Caco-2 (cell line): ENCODE results near the gene TMEM190. TPM values are rescaled to one million over a fixed set of nuclear protein-coding genes. Genes with fewer than 3 reads are reported as not detected.
A peak's percentile ranks its signal among the peaks of the same experiment; 100 is the strongest.
"Not testable (repeated sequence)": the region's sequence is repeated elsewhere in the genome, so short reads cannot be mapped to it uniquely, and the experiment has no call there.

Experiments used
- BruUV-seq: library from RNA; stranded (reverse); fragments of 400-500 nt; replicated peaks from 2 replicates; lab custom pipeline; 2021; lab: Mats Ljungman, UMichigan
- CTCF ChIA-PET: fragments of 300-600 bp; sonication (Branson Sonifier 250); formaldehyde crosslinking; loops from one replicate; lab custom pipeline; 2022; ENCODE audit warnings: antibody characterized with exemption; lab: Charles Lee
- POLR2A ChIA-PET: fragments of 300-600 bp; sonication (Branson Sonifier 250); formaldehyde crosslinking; loops from one replicate; lab custom pipeline; 2022; ENCODE audit warnings: antibody characterized with exemption; lab: Charles Lee
- DNase-seq, 2 experiments: peaks; one replicate each; pipeline versions ENCODE4 v3.0.0 to v3.0.0-alpha.2; 2020 to 2022
- H3K27me3 ChIP-seq: replicated peaks from 2 replicates; pipeline ENCODE4 v1.6.0; 2011; ENCODE audit warnings: low read length; ENCODE audit not compliant: control insufficient read depth, insufficient read depth
- H3K36me3 ChIP-seq: 2 replicates; pipeline ENCODE4 v1.5.1; 2011; ENCODE audit warnings: low read length; ENCODE audit not compliant: control insufficient read depth, insufficient read depth
- H3K4me1 ChIP-seq: fragments of 250-450 bp; sonication (Bioruptor Pico); 2 replicates; pipeline ENCODE4 v1.5.1; 2020; ENCODE audit warnings: mild to moderate bottlenecking
- H3K4me3 ChIP-seq: 2 replicates; pipeline ENCODE4 v1.5.1; 2011; ENCODE audit warnings: low read depth, mild to moderate bottlenecking, control low read depth, low read length
- H3K9me3 ChIP-seq: fragments of 250-450 bp; sonication (Bioruptor Pico); 2 replicates; pipeline ENCODE4 v1.5.1; 2020; ENCODE audit warnings: mild to moderate bottlenecking, moderate library complexity
- H3K27ac Mint-ChIP-seq: one replicate; pipeline ENCODE4 v1.8.0; 2022; ENCODE audit warnings: mixed read lengths; ENCODE audit not compliant: unreplicated experiment
- H3K27me3 Mint-ChIP-seq: one replicate; pipeline ENCODE4 v1.8.0; 2022; ENCODE audit warnings: mixed read lengths; ENCODE audit not compliant: insufficient read depth, unreplicated experiment
- H3K36me3 Mint-ChIP-seq: one replicate; pipeline ENCODE4 v1.8.0; 2022; ENCODE audit warnings: mild to moderate bottlenecking, mixed read lengths; ENCODE audit not compliant: insufficient read depth, unreplicated experiment
- H3K4me1 Mint-ChIP-seq: one replicate; pipeline ENCODE4 v1.8.0; 2022; ENCODE audit warnings: low read depth, mixed read lengths; ENCODE audit not compliant: unreplicated experiment
- H3K4me3 Mint-ChIP-seq: one replicate; pipeline ENCODE4 v1.8.0; 2022; ENCODE audit warnings: mild to moderate bottlenecking, moderate library complexity, mixed read lengths; ENCODE audit not compliant: unreplicated experiment
- H3K9me3 Mint-ChIP-seq: one replicate; pipeline ENCODE4 v1.8.0; 2022; ENCODE audit warnings: mixed read lengths; ENCODE audit not compliant: unreplicated experiment
- intact Hi-C: fragments of 100-400 bp; cut with micrococcal nuclease; formaldehyde crosslinking; loops from one replicate; pipeline ENCODE4 v1.10.0; 2022; ENCODE audit not compliant: unreplicated experiment
- total RNA-seq: library from RNA; stranded (reverse); gene quantifications from 2 replicates; pipeline ENCODE4 v1.2.3, GENCODE V29; 2022
- TF ChIP-seq, protein P1 (sequence below), 2 experiments: fragments of 200-600 bp in 1 of 2; IDR thresholded peaks; 1 replicate in 1 of 2; 2 replicates in 1 of 2; pipeline versions ENCODE4 v1.5.1 to v1.8.0; 2011 to 2022; ENCODE audit warnings: antibody characterized with exemption in 1 of 2, control low read depth in 1 of 2, inconsistent platforms in 1 of 2, low read depth in 1 of 2, low read length in 1 of 2, mild to moderate bottlenecking in 1 of 2, moderate library complexity in 1 of 2; ENCODE audit not compliant: insufficient read depth in 1 of 2, severe bottlenecking in 1 of 2, unreplicated experiment in 1 of 2

The TMEM190 gene
- total RNA-seq, 1 experiment from 2014 or later = not detected

- ChIA-PET CTCF (interaction anchor here (0.6 to 1.4 kb wide), 4 partner anchors 67 to 199 kb away, joined by 3 to 7 read pairs (median 4); partner anchors contain the start of gene KMT5C), POLR2A (interaction anchor here (0.6 to 1.8 kb wide), 19 partner anchors 8 to 225 kb away, joined by 4 to 24 read pairs (median 9); partner anchors contain the start of genes FIZ1, HSPBP1, ISOC2 and KMT5C)
- intact Hi-C loops = loop anchor here (10.0 kb wide), 1 partner anchor 98 kb away; no protein-coding TSS in a partner anchor
- H3K36me3 Mint-ChIP-seq = peaks cover 77% of the 10 kb centered on the region
- H3K4me3 ChIP-seq = peak overlapping the region; percentile 94
- peaks cover 14% of the 10 kb centered on the region for H3K4me1 Mint-ChIP-seq
- peak overlapping the region; percentile 99 for H3K27ac Mint-ChIP-seq
- no peaks in the 10 kb centered on the region for H3K27me3 ChIP-seq
- H3K4me1 ChIP-seq = peaks cover 18% of the 10 kb centered on the region
- DNase-seq = peak in 1 of 2 experiments; percentile 36
- H3K4me3 Mint-ChIP-seq = peak overlapping the region; percentile 93
- H3K9me3 Mint-ChIP-seq = peaks cover 11% of the 10 kb centered on the region
- BruUV-seq = no TSS peak
- peaks cover 13% of the 10 kb centered on the region; the same call in 1 of the 2 replicates for H3K9me3 ChIP-seq
- peaks cover 9% of the 10 kb centered on the region; the same call in 1 of the 2 replicates for H3K36me3 ChIP-seq
- H3K27me3 Mint-ChIP-seq = peaks cover 6% of the 10 kb centered on the region
- TF ChIP-seq, protein P1, sequence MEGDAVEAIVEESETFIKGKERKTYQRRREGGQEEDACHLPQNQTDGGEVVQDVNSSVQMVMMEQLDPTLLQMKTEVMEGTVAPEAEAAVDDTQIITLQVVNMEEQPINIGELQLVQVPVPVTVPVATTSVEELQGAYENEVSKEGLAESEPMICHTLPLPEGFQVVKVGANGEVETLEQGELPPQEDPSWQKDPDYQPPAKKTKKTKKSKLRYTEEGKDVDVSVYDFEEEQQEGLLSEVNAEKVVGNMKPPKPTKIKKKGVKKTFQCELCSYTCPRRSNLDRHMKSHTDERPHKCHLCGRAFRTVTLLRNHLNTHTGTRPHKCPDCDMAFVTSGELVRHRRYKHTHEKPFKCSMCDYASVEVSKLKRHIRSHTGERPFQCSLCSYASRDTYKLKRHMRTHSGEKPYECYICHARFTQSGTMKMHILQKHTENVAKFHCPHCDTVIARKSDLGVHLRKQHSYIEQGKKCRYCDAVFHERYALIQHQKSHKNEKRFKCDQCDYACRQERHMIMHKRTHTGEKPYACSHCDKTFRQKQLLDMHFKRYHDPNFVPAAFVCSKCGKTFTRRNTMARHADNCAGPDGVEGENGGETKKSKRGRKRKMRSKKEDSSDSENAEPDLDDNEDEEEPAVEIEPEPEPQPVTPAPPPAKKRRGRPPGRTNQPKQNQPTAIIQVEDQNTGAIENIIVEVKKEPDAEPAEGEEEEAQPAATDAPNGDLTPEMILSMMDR (IDR thresholded peaks at IDR 0.05; ENCODE audit: insufficient read depth in 1 of 2, low read depth in 1 of 2, low read length in 1 of 2, severe bottlenecking in 1 of 2, unreplicated experiment in 1 of 2) = no peak
Measured at GRCh38 chr19:55406826-55407549, 30.4 kb downstream of the TMEM190 start.

GRCh38 chr19:55407550-55407799 is 30.8 kb downstream of the TMEM190 start, which contains the start of gene UBE2S:
Gene UBE2S, minus strand, starts transcription at chr19:55407788. Its CDS starts 199 bp downstream, at chr19:55407589.
- Mint-ChIP-seq H3K4me3 (peak within 1 kb of the TSS; percentile 93), H3K36me3 (peaks cover 72% of the 10 kb centered on the region), H3K4me1 (peaks cover 14% of the 10 kb centered on the region), H3K27ac (peak within 1 kb of the TSS; percentile 99), H3K9me3 (peaks cover 11% of the 10 kb centered on the region)
- not testable (repeated sequence) for H3K36me3 ChIP-seq, BruUV-seq, H3K27me3 Mint-ChIP-seq, H3K27me3 ChIP-seq, DNase-seq
- POLR2A ChIA-PET = interaction anchor here (0.6 to 1.8 kb wide), 26 partner anchors 8 to 262 kb away, joined by 3 to 24 read pairs (median 6); partner anchors contain the start of genes FIZ1, HSPBP1, ISOC2 and KMT5C
- Histone ChIP-seq H3K9me3 (peaks cover 13% of the 10 kb centered on the region; the same call in 1 of the 2 replicates), H3K4me3 (peak within 1 kb of the TSS; percentile 94), H3K4me1 (peaks cover 18% of the 10 kb centered on the region)
- CTCF ChIA-PET = interaction anchor here (0.6 to 1.4 kb wide), 4 partner anchors 68 to 198 kb away, joined by 3 to 7 read pairs (median 4); partner anchors contain the start of gene KMT5C
- intact Hi-C loops = loop anchor here (10.0 kb wide), 1 partner anchor 97 kb away; no protein-coding TSS in a partner anchor

GRCh38 chr19:55407800-55408532 is 31.3 kb downstream of the TMEM190 start:
- no TSS peak for BruUV-seq
- ChIA-PET CTCF (interaction anchor here (0.6 to 1.4 kb wide), 4 partner anchors 67 to 198 kb away, joined by 3 to 7 read pairs (median 4); partner anchors contain the start of gene KMT5C), POLR2A (interaction anchor here (0.6 to 1.8 kb wide), 27 partner anchors 9 to 262 kb away, joined by 3 to 24 read pairs (median 6); partner anchors contain the start of genes FIZ1, HSPBP1, ISOC2 and KMT5C)
- Histone ChIP-seq H3K4me3 (peak overlapping the region; percentile 94), H3K9me3 (peaks cover 13% of the 10 kb centered on the region; the same call in 1 of the 2 replicates), H3K4me1 (peaks cover 18% of the 10 kb centered on the region), H3K27me3 (no peaks in the 10 kb centered on the region), H3K36me3 (peaks cover 5% of the 10 kb centered on the region; the same call in 1 of the 2 replicates)
- intact Hi-C loops = loop anchor here (1.0 to 10.0 kb wide), 4 partner anchors 23 to 291 kb away; partner anchors contain the start of genes PPP1R12C, PPP6R1 and RPL28
- H3K4me3 Mint-ChIP-seq = peak overlapping the region; percentile 93
- H3K9me3 Mint-ChIP-seq = peaks cover 11% of the 10 kb centered on the region
- H3K27me3 Mint-ChIP-seq = peaks cover 6% of the 10 kb centered on the region
- H3K36me3 Mint-ChIP-seq = peaks cover 67% of the 10 kb centered on the region
- TF ChIP-seq, protein P1 (IDR thresholded peaks at IDR 0.05; ENCODE audit: insufficient read depth in 1 of 2, low read depth in 1 of 2, low read length in 1 of 2, severe bottlenecking in 1 of 2, unreplicated experiment in 1 of 2) = no peak
- H3K4me1 Mint-ChIP-seq = peaks cover 14% of the 10 kb centered on the region
- peak overlapping the region; percentile 99 for H3K27ac Mint-ChIP-seq
- DNase-seq = peak; percentile 99
